Esophagus muscularis mucosa (tissue), 4 donors: ENCODE measurements around the gene PTPN1. TPM values are rescaled to one million over a fixed set of nuclear protein-coding genes. Genes with fewer than 3 reads are reported as not detected.

Experiments used
- DNase-seq: peaks from one replicate; pipeline ENCODE4 v3.0.0-alpha.2; 2017; ENCODE audit errors: extremely low spot score
- H3K27ac ChIP-seq, 4 donors: fragments of 200-600 bp; sonication (generic); replicated peaks in 1 of 4; 1 replicate in 3 of 4; 2 replicates in 1 of 4; pipeline ENCODE4 v1.5.1; 2016 to 2019; ENCODE audit warnings: mild to moderate bottlenecking in 1 of 4
- H3K27me3 ChIP-seq, 4 donors: fragments of 200-600 bp; sonication (generic); one replicate each; pipeline versions ENCODE4 v1.5.1 to v1.6.0; 2016 to 2019
- H3K36me3 ChIP-seq, 4 donors: fragments of 200-600 bp; sonication (generic); one replicate each; pipeline ENCODE4 v1.5.1; 2016 to 2019
- H3K4me1 ChIP-seq, 4 donors: fragments of 200-600 bp; sonication (generic); one replicate each; pipeline ENCODE4 v1.5.1; 2016 to 2019
- H3K4me3 ChIP-seq, 4 donors: fragments of 200-600 bp; sonication (generic); 1 replicate in 2 of 4; 2 replicates in 2 of 4; pipeline ENCODE4 v1.5.1; 2016 to 2019; ENCODE audit warnings: mild to moderate bottlenecking in 4 of 4, moderate library complexity in 1 of 4
- H3K9me3 ChIP-seq, 4 donors: fragments of 200-600 bp; sonication (generic); 1 replicate in 3 of 4; 2 replicates in 1 of 4; pipeline ENCODE4 v1.5.1; 2016 to 2019
- CTCF ChIP-seq, 3 experiments: fragments of 200-600 bp in 2 of 3; fragments of 450-650 bp in 1 of 3; sonication (generic) in 2 of 3; IDR thresholded peaks; one replicate each; pipeline ENCODE4 v1.5.1; 2017 to 2019; ENCODE audit warnings: antibody characterized with exemption in 3 of 3, mild to moderate bottlenecking in 2 of 3, moderate library complexity in 1 of 3
- EP300 ChIP-seq: sonication (generic); formaldehyde crosslinking; IDR thresholded peaks from one replicate; pipeline ENCODE4 v1.6.1; 2017; ENCODE audit warnings: antibody characterized with exemption
- POLR2A ChIP-seq: fragments of 450-650 bp; IDR thresholded peaks from one replicate; pipeline ENCODE4 v1.6.1; 2017; ENCODE audit warnings: antibody characterized with exemption, moderate library complexity, mild to moderate bottlenecking, low read depth
- POLR2AphosphoS5 ChIP-seq, 2 donors: sonication (generic); formaldehyde crosslinking; IDR thresholded peaks; one replicate each; pipeline ENCODE4 v1.6.1; 2017; ENCODE audit warnings: antibody characterized with exemption in 2 of 2
- WGBS: methylation state at CpG from one replicate; pipeline ENCODE4 v1.1.5; 2018; 5-methylcytosine and 5-hydroxymethylcytosine counted together
- intact Hi-C: fragments of 100-400 bp; cut with DNase I; formaldehyde crosslinking; loops from one replicate; pipeline ENCODE4 v1.15.1; 2023
- total RNA-seq, 4 donors: library from RNA; depleted of rRNA; stranded (reverse); fragments of >200 nt; gene quantifications; one replicate each; pipeline versions ENCODE4 v1.1.0 to v1.2.1, GENCODE V29; 2016

Gene PTPN1
- total RNA-seq, 4 donors from 2014 or later: 21.2 to 49.0 (median 41.0) TPM

GRCh38 chr20:50528804-50529351, 18.7 kb downstream of the PTPN1 start:
- H3K27ac ChIP-seq: peak overlapping the region; percentile 37 to 77 (median 71)
- H3K4me1 ChIP-seq: peaks cover 52 to 89% (median 80%) of the 10 kb centered on the region in 4 donors
- TF ChIP-seq EP300 (no peak), CTCF (IDR thresholded peaks at IDR 0.05) (no peak), POLR2AphosphoS5 (IDR thresholded peaks at IDR 0.05) (no peak), POLR2A (no peak)
- no peak for DNase-seq
- no peaks in the 10 kb centered on the region for H3K36me3 ChIP-seq
- no peak overlapping the region for H3K4me3 ChIP-seq
- WGBS: 74% methylated on average over 6 of the region's 6 CpGs
- no peaks in the 10 kb centered on the region for H3K27me3 ChIP-seq
- H3K9me3 ChIP-seq: no peaks in the 10 kb centered on the region
- intact Hi-C loops: no loop called here

GRCh38 chr20:50532221-50532620, 22.0 kb downstream of the PTPN1 start:
- Histone ChIP-seq H3K27me3 (no peaks in the 10 kb centered on the region), H3K4me1 (peaks cover 50 to 99% (median 92%) of the 10 kb centered on the region in 4 donors), H3K36me3 (no peaks in the 10 kb centered on the region), H3K4me3 (no peak overlapping the region), H3K27ac (no peak overlapping the region), H3K9me3 (no peaks in the 10 kb centered on the region)
- DNase-seq: no peak
- TF ChIP-seq EP300: no peak
- no peak for TF ChIP-seq POLR2A
- no peak for TF ChIP-seq CTCF (IDR thresholded peaks at IDR 0.05)
- no peak for TF ChIP-seq POLR2AphosphoS5 (IDR thresholded peaks at IDR 0.05)
- intact Hi-C loops: no loop called here
- 90% methylated on average over 6 of the region's 6 CpGs for whole genome bisulfite sequencing

GRCh38 chr20:50533061-50533460, 22.9 kb downstream of the PTPN1 start:
- WGBS: 83% methylated on average over 3 of the region's 3 CpGs
- Histone ChIP-seq H3K4me3 (no peak overlapping the region), H3K9me3 (no peaks in the 10 kb centered on the region), H3K36me3 (no peaks in the 10 kb centered on the region), H3K27me3 (no peaks in the 10 kb centered on the region), H3K4me1 (peaks cover 54 to 99% (median 92%) of the 10 kb centered on the region in 4 donors), H3K27ac (no peak overlapping the region)
- TF ChIP-seq POLR2AphosphoS5 (IDR thresholded peaks at IDR 0.05) (no peak), EP300 (no peak), POLR2A (no peak), CTCF (IDR thresholded peaks at IDR 0.05) (no peak)
- no peak for DNase-seq
- intact Hi-C loops: no loop called here

- Histone ChIP-seq H3K9me3 (no peaks in the 10 kb centered on the region), H3K27me3 (no peaks in the 10 kb centered on the region), H3K36me3 (no peaks in the 10 kb centered on the region), H3K27ac (no peak overlapping the region), H3K4me1 (peaks cover 56 to 99% (median 92%) of the 10 kb centered on the region in 4 donors), H3K4me3 (no peak overlapping the region)
- no peak for DNase-seq
- TF ChIP-seq CTCF (IDR thresholded peaks at IDR 0.05) (no peak), POLR2AphosphoS5 (IDR thresholded peaks at IDR 0.05) (no peak), POLR2A (no peak), EP300 (no peak)
- WGBS: 84% methylated on average over 7 of the region's 7 CpGs
- intact Hi-C loops: no loop called here
Observed at GRCh38 chr20:50533464-50533863, 23.3 kb downstream of the PTPN1 start.

- Histone ChIP-seq H3K36me3 (no peaks in the 10 kb centered on the region), H3K4me3 (no peak overlapping the region), H3K9me3 (no peaks in the 10 kb centered on the region), H3K4me1 (peaks cover 45 to 93% (median 91%) of the 10 kb centered on the region in 4 donors), H3K27me3 (no peaks in the 10 kb centered on the region), H3K27ac (peak overlapping the region; percentile 18 to 59 (median 36))
- 50% methylated on average over 1 of the region's 1 CpG for WGBS
- intact Hi-C loops: no loop called here
- peak in 1 of 2 donors; percentile 36 for TF ChIP-seq POLR2AphosphoS5 (IDR thresholded peaks at IDR 0.05)
- no peak for TF ChIP-seq CTCF (IDR thresholded peaks at IDR 0.05)
- DNase-seq: no peak
Observed at GRCh38 chr20:50534567-50534966, 24.4 kb downstream of the PTPN1 start.
